ENCODE data around the gene PELO. TPM values are rescaled to one million over a fixed set of nuclear protein-coding genes. Genes with fewer than 3 reads are reported as not detected.
A peak's percentile ranks its signal among the peaks of the same experiment; 100 is the strongest.
"Not testable (repeated sequence)": the region's sequence is repeated elsewhere in the genome, so short reads cannot be mapped to it uniquely, and the experiment has no call there.

PELO gene, protein sequence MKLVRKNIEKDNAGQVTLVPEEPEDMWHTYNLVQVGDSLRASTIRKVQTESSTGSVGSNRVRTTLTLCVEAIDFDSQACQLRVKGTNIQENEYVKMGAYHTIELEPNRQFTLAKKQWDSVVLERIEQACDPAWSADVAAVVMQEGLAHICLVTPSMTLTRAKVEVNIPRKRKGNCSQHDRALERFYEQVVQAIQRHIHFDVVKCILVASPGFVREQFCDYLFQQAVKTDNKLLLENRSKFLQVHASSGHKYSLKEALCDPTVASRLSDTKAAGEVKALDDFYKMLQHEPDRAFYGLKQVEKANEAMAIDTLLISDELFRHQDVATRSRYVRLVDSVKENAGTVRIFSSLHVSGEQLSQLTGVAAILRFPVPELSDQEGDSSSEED
- 22.4 TPM for total RNA-seq

DNA sequence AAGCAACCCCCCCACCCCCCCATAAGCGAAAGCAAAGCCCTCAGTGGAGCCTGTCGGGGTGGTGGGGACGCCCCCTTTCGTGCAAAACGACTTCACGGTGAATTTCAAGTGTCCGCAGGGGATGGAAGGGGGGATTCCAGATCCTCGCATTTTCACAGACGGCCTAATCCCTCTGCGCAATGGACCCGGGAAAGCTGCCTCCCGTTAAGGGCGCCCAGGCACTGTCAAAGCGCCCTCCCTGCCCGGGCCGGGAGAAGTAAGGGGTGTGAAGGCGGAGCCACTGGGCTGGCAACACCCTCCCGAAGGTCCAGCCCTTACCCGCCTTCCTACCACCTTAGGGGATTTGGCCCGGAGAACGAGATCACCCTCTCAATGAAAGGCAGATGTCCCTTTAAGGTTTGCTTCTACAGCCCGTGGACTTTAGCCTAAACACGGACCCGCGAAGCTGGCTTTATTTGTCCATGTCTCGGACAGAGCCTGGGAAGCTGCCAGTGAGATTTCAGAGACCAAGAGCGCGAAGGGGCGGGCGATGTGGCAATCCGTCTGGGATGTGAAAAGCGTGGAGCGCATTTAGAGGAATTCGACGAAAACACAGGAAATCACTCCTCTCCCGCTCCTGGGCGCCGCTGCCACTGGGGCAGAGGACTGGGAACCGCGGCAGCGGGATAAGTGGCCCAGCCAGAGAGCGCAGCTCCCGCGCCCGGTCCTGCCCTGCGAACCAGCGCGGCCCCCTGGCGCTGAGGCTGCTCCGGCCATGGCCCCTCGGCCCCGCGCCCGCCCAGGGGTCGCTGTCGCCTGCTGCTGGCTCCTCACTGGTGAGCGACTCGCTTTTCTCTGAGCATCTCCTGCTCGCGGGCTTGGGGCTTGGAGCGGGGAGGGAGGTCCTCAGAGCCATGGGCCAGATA, at the start of gene PELO, which contains the start of gene ITGA1:
Gene PELO, plus strand, starts transcription at position 317 of the 905 bp plus-strand sequence. CDS start 12,479 bp downstream, outside the sequence.
Gene ITGA1, plus strand, starts transcription at position 317 of the 905 bp plus-strand sequence. Its CDS starts 438 bp downstream, at position 755.
- DNase-seq = peak; percentile 30

DNA sequence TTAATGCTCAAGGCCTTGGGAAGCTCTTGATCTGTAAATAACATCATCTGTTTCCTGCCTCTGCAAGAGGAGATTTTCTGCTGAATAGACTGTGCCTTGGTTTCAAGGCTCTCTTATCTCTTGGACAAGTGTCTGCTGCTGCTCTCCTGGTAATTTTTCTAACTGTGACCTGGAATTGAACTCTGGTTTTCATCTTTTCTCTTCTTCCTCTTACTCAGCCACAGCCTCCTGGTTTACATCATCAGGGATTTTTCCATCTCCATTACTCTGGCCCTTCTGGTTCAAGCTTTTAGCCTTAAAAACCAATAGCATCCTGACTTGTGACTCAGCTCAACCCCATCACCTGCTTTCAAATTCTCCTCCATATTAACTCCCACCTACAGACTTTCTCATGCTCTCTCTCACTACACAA, 49.6 kb upstream of the PELO start:
- no peak for DNase-seq

DNA sequence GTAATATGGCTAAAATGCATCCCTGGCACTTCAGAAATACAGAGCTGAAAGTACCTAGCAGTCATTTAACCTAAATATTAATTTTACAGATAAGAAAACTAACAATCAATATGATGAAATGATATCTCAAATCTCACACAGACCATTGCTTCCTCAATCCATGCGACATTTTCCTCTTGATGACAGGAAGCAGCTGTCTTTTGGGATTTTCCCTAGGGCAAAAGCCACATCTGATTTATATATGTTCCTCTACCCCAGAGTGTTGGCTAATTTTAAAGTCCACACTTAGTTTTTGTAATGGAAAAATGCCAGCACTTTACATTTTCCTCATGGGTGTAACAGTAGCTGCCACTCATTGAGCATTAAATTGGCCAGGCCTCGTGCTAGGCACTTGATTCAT, 47.7 kb upstream of the PELO start:
- DNase-seq = no peak

DNA sequence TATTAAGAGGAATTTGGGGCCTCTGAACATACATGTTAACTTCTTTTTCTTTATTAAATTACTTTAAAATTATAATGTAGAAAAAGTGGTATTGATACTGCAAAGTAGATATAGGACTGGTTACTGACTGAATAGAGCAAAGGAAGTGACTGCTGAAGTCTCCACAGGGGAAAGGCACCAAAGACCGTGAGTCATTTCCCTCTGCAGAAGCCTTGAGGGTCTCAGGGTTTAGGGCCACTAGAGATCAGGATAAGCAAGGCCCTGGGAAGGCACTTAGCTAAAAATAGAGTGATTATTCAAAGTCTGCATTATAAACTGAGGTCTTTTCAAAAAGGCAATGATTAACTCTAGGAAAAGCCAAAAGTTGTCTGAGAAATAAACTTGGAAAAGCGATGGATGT, 44.7 kb upstream of the PELO start:
- DNase-seq = no peak

DNA sequence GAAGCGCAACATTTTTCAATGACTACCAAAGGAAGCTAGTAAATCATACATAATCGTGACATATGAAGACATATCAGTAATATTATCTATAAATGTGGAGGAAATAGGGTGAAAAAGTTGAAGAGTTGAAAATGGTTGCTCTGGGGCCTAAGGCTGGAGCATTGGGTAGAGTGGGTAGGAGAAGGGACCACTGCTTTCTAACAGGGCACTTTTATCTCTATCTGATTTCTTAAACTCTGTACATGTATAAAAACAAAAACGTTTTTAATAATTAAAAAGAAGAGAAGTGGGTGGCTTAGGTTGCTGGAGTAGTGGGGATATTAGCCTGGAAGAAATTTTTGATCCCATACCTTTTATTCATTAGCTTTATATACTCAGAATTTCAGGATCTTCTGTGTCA, 44.2 kb upstream of the PELO start:
- DNase-seq = no peak

GRCh38 chr5:52743970-52744369, 43.7 kb upstream of the PELO start:
- DNase-seq = no peak

- DNase-seq = not testable (repeated sequence)
Measured at GRCh38 chr5:52744867-52745458, 42.8 kb upstream of the PELO start.

DNA sequence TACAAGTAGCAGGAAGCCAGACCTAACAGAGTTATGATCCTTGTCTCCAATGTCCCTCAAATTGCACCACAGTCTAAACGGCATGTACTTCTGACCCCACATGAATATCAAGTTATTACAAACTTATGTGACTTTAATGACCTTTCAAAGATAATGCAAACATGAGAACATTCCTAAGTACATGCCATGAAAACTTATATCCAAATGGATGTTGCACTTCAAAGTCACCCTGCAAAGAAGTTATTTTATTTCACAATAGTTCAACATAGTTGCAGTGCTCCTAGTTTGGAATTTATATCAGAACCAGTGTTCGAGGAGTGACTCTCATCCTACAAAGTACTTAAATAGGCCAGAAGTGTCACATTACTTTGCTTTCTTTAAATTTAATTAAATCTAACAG, 41.2 kb upstream of the PELO start:
- DNase-seq = no peak

DNA sequence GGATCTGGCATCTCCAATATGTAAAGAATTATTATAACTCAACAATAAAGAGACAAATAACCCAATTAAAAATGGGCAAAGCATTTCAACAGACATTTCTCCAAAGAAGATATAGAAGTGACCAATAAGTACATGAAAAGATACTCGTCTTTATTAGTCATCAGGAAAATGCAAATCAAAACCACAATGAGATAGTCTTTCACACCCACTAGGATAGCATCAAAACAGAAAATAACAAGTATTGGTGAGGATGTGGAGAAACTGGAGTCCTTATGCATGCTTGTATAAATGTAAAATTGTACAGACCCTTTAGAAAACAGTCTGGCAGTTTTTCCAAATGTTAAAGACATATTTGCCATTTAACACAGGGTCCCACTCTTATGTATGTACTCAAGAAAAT, 39.1 kb upstream of the PELO start:
- DNase-seq = no peak

DNA sequence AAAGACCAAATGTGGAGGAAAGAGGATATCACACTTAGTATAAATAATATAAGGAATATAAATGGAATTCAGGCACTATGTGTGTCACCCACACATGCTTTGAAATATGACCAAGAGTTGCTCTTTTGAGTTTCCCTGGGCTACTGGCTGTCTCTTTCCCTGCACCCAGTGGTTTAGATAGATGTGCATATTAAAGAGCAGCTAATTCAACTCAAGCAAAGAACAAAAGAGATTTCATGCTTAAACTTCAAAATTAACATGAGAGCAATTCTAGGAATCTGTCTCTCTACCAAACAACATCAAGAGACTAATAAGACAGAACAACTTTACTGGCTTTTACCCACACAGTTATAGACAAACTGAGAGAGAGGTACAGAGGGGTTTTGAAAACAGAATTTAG, 38.0 kb upstream of the PELO start:
- no peak for DNase-seq

- DNase-seq = no peak
Measured at GRCh38 chr5:52751137-52751536, 36.6 kb upstream of the PELO start.

- DNase-seq = no peak
Measured at GRCh38 chr5:52754051-52754450, 33.7 kb upstream of the PELO start.

- no peak for DNase-seq
Measured at GRCh38 chr5:52757527-52757926, 30.2 kb upstream of the PELO start.

DNA sequence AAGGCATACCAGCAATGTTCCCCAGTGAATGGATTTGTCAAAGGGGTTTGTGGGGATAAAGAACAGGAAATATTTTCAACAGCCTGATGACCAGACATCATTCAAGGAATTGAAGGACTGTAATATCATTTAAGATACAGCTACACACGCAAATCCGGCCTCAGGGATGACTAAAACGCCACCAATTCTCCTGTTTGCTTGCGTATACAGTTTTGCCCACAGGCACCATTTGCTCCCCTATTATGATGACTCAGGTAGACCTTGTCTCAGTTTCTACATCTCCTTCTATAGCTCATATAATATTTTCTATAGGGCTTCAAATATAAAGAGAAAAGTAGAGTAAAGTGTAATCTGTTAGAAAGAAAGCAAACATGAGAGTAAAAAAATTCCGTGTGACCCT, 29.7 kb upstream of the PELO start:
- DNase-seq = no peak

- no peak for DNase-seq
Measured at GRCh38 chr5:52759331-52759730, 28.4 kb upstream of the PELO start.

DNA sequence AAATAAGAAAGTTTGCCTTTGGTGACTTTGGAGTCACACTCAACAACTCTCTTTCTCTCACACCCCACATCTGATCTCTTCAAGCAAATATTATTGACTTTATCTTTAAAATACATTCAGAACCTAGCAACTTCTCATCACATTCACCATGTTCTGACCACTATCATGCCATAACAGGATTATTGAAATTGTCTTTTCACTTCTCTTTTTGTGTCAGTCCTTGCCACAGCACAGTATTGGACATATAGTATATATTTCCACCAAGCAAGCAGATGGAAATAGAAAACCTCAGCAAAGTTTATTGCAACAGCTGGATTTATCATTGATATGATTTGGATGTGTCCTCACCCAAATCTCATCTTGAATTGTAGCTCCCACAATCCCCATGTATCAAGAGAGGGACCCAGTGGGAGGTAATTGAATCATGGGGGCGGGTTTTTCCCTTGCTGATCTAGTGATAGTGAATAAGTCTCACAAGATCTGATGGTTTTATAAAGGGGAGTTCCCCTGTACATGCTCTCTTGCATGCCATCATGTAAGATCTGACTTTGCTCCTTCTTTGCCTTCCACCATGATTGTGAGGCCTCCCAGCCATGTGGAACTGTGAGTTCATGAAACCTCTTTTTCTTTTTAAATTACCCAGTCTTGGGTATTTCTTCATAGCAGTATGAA, 26.9 kb upstream of the PELO start:
- no peak for DNase-seq

DNA sequence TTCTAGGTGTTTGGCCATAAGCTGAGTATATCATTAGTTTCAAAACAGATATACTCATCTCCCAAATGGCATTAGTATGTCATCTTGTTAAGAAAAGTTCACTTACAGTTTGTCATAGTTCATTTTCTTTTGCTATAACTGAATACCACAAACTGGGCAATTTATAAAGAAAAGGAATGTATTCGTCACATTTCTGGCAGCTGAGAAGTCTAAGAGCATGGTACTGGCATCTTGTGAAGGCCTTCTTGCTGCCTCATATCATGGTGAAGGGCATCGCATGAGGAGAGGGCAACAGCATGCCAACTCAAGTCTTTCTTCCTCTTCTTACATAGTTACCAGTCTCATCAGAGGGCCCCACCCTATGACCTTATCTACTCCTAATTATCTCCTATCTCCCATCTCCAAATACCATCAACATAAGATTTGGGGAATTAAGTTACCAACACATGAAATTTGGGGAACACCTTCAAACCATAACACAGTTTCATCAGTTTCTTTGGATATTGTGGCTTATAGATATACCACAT, 20.4 kb upstream of the PELO start:
- DNase-seq = no peak

DNA sequence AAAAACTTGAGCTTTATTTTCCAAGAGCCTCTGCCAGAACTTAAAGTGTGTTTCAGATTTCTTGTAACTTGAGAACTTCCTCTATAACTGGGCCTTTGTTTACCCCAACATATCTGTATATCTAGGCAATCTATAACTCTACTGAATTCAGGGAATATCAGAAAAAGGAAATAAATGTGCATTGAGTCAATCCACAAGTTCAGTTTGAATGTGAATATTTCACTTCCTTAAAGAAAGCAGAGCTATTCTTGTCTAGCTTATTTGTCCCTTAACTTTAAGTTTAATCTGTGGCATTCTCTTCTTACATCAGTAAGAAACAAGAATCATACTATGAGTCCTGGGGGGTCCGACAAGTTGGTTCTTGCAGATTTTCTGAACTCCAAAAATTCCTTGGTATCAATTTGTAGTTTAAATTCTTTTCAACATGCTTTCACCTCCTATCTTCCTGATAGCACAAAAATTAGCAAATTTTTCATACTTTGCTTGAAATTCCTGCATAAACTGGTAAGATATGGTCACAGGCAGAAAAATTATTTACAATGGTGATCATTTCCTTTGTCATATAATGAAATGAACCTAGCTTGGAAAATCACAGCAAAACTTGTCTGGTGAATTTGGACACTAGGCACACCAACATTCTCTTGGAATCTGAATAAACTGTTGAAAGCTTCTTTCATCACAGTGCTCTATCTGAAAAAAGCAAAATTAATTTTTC, 19.8 kb upstream of the PELO start:
- no peak for DNase-seq

DNA sequence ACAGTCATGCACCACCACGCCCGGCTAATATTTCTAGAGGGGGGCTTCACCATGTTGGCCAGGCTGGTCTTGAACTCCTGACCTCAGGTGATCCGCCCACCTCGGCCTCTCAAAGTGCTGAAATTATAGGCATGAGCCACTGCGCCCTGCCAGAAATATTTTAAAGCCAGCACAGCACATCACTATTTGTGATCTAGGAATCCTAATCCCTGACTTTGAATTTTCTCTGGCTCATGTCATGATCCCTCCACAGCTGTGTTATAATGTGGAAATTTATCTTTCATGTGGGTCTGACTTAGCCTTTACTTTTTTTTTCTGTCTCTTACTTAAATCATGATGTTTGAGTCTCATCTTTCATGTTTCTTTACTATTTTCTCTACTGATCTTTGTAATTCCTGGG, 18.7 kb upstream of the PELO start:
- DNase-seq = no peak

DNA sequence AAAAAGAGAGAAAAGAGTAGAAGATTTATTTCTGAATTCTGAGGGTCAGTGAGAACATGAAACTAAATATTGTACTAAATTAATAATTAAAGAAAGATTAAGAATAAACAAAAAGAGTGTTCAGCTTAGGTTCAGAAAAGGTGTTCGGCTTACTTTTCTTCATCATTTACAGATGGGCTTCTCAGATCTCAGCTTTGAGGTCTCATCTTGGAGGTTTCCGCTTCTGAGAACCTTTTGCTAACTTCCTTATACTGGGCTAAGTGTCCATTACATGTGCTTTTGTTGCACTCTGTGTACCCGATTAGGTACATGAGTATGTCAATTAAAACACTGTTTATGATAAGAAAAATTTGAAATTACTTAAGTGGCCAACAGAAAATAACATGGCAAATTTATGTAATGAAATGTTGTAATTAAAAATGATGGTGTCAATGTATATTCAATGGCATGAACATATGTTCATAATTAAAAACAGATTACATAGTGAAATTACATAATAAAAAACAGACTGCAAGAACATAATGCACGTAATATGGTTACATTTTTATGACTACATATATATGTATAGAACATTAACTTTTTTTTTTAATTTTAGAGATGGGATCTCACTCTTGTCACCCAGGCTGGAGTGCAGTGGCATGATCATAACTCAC, 17.3 kb upstream of the PELO start:
- no peak for DNase-seq

Measured in skin of body (tissue), 2 donors.